NCI-H524 (cell line): ENCODE results near the gene RLBP1.

Experiments
- DNase-seq, 2 experiments: peaks; one replicate each; lab custom pipeline; 2025; lab: John Stamatoyannopoulos, UW

The RLBP1 gene

DNA sequence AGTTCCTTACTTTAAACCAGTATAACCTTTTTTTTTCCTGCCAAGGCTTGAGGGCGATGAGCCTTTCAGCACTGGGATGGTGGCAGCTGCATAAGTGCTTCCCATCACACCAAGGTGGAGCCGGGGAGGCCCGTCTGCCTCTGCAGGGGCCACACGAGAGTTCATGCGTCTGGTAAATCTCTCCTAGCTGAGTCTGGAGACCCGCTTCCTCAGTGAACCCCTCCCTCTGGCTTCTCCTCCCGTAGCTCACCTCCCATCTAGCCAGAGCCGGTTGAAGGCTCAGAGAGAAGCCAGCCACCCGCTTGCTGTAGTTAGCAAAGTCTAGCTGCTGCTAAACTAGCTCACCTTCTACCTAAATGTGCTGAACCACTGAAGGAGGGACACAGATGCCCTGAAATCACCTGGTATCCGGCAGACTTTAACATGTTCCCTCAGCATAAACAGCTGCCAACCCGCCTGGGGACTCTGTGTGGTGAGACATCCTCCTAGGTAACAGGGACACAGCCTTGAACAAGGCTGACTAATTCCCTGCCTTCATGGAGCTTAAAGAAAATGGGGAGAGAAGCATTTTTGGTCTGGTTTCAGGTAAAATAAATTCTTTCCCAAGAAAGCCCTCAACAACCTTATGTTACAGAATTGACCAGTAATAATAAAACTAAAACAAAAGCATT is 42.9 kb downstream of the RLBP1 start:
- DNase-seq, result no peak

DNA sequence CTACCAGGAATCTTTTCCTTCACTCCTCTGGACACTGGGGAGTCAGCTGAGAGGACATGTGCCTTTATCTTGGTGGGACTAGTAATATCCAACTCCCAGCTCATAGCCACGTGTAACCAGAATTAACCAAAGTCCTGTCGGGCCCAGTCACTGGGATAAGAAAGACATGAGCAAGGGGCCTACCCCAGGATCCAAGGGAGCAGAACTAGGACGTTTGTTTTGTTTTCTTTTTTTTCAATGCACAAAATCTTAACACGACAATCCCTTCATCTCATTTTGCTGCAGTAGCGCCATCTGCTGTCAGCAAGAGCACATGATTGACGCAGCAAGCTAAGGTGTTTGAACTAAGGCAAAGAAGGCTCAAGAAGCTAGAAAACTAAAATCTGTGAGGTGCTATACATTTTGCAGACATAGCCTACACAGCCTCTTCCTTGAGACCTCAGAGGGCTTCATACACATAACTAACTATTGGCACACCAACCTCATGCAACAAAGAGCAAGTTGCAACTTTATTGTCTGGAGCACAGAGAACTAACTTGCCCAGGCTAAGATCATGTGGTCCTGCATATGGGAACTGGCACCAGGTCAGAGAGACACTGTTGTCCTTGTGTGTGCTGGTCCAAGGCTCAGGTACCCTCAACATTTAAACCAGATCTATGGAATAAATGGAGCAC is 43.6 kb downstream of the RLBP1 start:
- peak; percentile 49 to 64 for DNase-seq

DNA sequence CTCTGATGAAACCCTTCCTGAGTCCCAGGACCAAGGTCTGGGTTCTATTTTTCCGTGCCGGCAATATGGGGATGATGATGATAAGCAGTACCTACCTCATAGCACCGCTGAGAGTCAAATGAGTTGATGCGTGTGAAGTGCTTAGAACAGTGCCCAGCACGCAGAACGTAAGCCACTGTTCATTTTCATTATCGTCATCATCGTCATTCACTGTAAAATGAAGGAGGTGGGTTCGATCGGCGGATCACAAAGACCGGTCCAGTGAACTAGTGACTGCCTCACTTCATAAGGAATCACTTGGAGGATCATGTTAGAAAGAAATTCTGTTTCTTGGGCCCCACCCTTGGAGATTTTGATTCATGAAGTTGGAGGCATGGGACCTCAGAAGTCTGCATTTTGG is 44.3 kb downstream of the RLBP1 start:
- DNase-seq, result no peak

DNA sequence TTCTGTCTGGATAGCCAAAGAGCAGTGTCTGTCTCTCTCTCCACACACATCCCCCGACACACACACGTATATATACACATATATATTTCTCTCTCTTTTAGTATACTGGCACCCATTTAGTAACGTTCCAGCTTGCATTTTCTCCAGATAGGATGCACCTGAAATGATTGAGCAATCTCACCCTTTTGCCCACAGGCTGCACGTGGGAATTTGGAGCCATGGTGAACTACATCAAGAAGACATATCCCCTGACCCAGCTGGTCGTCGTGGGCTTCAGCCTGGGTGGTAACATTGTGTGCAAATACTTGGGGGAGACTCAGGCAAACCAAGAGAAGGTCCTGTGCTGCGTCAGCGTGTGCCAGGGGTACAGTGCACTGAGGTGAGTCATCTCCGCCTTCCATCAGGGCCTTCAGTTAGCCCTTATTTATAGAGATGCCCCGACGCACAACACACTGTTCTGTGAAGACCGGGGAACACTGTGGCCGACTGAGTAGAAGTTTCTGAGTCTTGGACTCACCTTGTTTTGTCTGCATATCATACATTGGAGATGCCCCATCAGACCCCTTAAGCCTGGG is 45.7 kb downstream of the RLBP1 start:
- DNase-seq, result no peak

DNA sequence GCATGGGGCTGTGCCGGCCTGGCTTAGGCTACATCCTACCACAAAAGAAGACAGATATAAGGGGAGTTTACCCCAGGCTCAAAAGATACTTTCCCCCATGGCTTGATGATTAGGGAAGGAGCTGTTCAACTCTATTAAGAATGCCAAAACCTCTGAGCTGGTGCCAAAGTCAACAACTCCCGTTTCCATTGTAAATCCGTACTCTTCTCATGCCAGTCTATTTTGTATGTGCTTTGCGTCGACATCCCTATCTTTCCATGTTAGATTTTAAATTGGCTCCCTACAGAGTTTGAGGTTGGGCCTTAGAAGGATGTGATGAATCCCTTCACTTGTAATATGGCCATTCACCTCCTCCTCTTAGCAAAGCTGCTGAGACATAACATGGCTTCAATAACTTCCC is 46.9 kb downstream of the RLBP1 start:
- no peak for DNase-seq

DNA sequence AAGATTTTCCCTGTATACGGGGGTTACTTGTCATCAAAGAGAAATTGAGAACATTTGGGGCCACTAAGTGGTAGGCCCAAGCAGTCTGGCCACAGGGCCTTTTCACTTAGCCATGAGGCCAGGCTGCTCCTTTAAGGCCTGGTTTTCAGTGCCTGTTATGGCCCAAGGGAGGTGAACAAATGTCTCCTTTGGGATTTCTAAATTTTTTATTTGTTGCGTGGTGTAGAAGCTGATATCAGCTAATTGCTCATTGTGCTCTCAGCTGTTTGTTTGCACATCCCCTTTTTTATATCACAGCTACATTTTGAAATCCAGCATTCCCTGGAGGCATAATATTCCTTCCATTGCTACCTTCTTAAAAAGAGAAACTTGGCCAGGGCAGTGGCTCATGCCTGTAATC is 48.5 kb downstream of the RLBP1 start:
- DNase-seq, result no peak

DNA sequence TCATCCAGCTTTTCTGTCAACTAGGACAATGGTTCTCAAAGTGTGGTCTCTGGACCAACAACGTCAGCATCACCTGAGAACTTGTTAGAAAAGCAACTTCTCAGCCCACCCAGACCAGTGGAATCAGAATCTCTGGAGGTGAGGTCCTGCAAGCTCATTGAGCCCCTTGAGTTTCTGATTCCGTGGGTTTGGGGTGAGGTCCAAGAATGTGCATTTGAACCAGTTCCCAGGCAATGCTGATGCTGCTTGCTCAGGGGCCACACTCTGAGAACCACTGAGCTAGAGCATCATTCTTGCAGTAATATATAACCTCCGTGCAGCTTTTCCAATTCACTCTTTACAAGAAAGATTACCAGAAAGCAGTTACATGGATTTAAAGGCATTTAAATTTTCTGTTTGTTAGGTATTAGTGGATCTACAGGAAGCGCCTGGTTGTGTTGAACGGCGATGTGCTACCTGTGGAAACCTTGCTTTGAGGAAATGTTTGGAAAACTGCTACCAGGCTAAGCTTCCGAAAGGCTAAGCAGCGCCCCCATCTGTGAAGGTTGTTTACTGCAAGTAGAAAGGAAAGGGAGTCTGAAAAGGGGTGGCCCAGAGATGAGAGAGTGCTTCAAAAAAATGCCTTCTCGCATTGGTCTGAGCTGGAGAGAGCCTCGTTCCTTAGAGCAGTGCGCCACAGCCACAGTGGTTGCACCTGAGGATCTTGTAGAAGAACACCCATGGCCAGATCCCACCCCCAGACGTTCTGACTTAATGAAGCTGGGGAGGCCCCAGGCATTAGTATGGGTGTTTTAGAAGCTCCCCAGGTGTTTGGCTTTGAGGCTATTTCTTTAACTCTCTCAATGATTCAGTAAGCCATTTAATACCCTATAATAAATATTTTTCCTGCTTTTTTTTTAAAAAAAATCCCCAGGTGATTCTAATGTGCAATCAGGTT is 50.0 kb downstream of the RLBP1 start:
- peak; percentile 53 to 57 for DNase-seq

DNA sequence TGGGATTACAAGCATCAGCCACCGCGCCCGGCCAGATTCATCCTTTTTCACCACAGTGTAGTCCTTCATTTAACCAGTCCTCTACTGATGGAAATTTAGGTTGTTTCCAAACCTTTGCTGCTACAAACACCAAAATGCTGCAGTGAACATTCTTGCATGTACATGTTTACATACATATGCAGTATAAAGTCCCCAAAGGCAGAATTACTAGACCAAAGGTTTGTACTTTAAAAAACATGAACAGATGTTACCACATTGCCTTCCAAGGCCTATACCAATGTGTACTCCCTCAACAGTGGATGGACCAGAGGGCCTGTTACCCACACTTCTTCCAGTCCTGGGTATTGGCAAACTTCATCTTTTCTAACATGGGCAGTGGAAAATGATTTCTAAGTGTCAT is 51.0 kb downstream of the RLBP1 start:
- DNase-seq, result no peak

DNA sequence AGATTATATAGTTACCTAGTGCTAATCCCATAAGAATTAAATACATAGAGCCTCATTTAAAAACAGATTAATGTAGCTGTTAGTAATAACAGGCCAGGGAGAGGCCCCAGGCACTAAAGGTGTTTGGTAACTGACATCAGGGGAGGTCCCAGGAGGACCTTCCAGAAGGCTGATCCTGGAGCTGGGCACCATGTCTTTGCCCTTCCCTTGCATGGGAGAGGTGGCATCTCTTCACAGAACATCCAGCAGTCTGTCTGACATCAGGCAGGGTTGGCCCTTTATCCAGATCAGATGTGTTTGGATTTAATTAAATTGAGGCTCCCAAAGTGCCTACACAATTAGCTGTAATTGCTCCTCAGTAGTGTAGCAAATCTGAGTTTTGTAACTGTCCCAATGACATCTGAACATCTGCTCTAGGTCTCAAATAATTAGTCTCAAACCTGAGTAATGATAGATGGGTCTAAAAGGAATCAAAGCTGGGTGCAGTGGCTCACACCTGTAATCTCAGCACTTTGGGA is 53.0 kb downstream of the RLBP1 start:
- peak; percentile 8 to 51 for DNase-seq

DNA sequence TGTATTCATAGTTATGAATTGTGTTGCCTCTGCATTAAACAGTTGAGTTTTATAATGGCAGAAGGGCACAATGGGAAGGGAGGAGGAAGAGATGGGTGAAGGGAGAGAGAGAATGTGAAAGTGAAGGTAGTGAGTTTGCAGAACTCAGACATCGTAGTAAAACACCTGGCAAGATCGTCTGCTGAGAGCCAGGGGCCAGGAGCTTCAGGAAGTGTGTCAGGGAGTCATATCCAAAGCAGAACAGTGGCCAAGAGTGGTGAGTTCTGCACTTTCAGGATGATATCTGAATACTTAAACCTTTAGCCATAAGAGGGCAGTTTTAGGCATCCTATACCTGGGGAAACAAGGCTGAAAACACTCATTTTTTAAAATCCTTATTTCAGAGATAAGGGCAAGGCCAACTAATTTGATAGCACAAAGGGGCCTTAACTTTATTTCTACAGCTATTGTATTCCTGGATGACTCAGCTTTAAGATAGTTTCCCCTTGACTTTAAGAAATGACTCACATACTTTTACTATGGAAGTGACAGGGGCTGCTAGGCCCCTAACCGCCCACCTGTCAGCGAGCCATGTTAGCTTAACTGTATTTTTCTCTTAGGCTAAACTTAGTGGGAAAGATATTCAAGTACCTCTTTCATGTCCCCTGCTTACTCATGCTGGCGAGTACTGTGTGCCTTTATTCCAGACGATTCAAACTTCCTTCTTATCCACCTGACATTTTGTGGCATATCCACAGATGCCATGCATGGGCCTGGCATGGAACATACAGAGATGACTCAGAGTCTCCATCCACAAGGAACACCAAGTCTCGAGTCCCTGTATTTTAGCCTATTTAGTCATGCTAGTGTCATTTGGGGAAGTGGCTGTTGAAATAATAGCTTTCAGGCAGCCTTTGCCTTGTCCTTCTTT is 53.9 kb downstream of the RLBP1 start:
- no peak for DNase-seq

DNA sequence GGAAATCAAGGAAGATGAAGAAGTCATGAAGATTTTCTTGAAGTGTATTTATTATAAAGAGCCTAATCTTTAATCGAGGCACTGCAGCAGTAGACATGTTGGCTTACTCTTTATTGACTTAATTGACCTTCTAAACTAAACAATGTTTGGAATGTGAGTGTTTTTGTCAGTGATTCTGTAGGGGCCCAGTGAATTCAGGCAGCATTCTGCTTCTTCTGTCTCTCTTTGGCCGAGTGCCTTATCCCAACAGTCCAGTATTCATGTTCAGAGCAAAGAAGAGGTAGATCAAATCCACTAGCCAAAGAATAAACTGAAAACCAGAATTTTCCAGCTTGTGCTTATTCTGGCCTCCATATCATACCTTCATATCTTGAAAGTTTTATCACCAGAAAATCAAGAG is 55.7 kb downstream of the RLBP1 start:
- DNase-seq, result no peak

DNA sequence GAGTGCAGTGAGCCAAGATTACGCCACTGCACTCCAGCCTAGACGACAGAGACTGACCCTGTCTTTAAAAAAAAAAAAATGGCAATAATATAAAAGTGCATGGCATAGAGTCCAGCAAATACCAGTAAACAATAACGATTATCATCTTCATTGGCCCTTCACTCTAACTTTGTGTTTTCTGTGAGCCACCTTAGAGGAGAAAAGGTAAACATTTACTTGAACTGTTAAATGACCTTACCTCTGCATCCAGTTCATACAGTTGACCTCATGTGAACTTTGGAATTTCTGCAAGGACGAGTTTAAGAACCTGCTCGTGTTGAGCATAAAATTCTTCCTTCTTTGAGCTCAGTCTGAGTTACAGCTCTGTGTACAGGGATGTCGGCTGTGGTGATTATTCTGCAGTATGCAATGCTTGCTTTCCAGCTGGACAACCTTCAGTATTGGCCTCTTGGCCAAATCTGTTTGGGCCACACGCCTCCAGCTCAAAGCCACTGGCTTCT is 56.6 kb downstream of the RLBP1 start:
- no peak for DNase-seq

DNA sequence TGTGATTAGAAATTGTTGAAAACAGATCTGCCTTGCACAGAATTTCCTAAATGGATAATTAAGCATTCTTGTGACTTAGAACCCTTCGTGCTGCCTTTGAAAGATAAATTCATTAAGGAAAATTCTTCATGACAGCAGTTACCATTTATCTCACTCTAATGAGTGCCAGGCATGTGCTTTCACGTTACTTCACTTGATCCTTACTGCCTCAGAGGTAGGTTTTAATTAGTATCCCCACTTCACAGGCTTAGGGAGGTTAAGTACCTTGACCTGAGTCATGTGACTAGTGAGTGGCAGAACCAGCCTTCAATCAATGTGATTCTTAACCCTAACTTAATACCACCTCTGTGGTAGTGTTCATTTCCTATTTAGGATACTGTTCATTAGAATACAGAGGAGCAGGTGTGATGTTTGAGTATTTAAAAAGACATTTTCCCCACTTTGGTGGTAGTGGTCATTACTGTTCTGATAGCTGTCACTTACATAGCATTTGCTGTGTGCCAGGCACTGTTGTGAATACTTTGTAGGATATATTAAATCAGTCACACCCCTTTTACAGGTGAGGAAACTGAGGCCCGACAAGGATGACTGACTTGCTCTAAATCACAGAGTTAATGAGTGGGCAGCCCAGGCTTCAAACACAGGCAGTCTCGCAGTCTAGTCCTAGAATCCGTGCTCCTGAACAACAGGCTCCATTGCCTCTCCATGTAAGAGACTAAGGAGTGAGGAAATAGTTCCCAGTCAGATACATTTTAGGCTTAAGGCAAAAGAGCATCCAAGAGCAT is 57.9 kb downstream of the RLBP1 start:
- peak; percentile 51 to 62 for DNase-seq

DNA sequence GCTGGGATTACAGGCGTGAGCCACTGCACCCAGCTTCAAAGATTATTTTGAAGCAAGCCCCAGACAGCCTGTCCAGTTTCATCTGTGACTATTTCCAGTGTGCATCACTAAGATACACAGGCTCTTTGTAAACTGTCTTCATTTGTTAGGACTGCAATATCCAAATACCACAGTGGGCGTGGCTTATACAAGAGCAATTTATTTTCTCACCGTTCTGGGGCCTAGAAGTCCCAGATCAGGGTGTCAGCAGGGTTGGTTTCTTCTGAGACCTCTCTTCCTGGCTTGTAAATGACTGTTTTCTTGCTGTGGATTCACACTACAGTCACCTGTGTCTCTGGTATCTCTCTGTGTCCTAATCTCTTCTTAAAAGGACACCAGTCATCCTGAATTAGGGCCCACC is 59.7 kb downstream of the RLBP1 start:
- no peak for DNase-seq
